Muscle of back (tissue), 11 donors: ENCODE data around the gene DMRT1. TPM values are rescaled to one million over a fixed set of nuclear protein-coding genes. Genes with fewer than 3 reads are reported as not detected.
A peak's percentile ranks its signal among the peaks of the same experiment; 100 is the strongest.

ENCODE experiments used
- DNase-seq, 3 donors: peaks; one replicate each; pipeline versions ENCODE4 v3.0.0 to v3.0.0-alpha.2; 2013
- polyA plus RNA-seq, 10 donors: library from polyadenylated mRNA; unstranded; fragments of 120-200 nt; gene quantifications; one replicate each; pipeline ENCODE4 v1.2.1, GENCODE V29; 2013; ENCODE audit not compliant: insufficient read length in 10 of 10

DMRT1 gene
- polyA plus RNA-seq, 10 donors, result 0.13 to 0.19 (median 0.16) TPM; not detected in 7

DNA sequence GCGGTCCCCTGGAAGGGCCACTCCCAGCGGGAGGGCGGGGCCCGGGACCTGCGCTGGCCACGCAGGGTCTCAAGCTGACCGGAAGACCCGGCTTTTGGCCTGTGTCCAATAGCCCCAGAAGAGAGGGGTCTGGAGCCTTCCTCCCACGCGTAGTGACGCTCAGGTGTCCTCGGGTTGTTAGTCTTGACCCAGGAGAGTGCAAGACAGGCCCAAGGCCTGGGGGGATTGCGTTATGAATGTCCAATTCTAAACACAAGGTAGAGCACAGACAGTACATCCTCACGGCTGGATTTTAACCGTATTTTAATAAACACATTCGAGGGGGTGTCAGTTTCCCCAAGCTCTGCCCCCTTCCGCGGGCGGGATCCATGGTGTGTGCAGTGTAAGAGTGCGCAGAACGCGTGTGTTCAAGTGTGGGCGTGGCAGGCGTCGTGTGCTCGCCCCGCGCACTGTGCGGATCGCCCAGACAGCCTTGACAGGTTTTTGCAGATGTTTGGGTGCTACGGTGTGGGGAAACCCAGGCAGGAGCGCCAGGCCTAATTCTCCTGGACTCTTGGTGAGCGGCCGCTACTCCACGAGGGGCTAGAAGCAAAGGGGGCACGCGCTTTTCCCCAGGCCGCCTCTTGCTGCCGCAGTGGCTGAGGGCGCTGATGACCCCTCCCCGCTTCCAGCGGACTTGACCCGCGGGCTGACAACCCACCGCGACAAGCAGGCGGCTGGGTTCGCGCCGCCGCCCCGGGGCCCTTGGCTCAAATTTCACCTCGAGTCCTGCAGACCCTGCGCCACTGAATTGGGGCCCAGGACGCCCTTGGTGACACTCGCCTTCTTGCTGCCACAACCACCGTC is 128.9 kb downstream of the DMRT1 start:
- peak in 1 of 3 donors; percentile 52 for DNase-seq

DNA sequence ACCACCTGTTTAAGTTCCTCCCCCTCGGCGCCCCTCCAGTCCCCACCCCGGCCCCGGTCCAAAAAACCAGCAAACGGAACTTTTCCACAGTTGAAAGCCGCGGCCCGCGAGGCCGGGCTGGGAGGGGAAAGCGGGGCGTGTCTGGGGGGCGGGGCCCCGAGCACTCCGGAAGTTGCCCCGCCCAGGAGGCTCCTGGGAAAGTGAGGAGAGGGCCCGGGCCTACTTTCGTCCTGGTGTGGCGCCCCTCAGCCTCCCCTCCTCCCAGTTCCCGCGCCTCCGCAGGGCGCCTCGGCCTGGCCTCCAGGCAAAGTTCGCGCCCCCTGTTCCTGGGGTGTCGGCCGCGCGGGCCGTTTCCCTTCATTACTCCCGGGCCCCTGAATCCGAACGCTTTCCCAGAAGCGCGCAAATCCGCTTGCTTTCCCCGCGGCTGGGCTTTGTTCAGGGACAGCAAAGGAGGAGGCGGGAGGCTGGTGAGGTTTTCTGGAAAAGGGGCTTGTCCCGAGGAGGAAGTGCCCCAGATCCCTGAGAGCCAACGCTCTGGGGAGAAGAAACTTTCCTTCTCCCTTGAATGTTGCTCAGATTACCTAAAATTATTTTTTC is 130.5 kb downstream of the DMRT1 start:
- DNase-seq, result peak in 1 of 3 donors; percentile 61

DNA sequence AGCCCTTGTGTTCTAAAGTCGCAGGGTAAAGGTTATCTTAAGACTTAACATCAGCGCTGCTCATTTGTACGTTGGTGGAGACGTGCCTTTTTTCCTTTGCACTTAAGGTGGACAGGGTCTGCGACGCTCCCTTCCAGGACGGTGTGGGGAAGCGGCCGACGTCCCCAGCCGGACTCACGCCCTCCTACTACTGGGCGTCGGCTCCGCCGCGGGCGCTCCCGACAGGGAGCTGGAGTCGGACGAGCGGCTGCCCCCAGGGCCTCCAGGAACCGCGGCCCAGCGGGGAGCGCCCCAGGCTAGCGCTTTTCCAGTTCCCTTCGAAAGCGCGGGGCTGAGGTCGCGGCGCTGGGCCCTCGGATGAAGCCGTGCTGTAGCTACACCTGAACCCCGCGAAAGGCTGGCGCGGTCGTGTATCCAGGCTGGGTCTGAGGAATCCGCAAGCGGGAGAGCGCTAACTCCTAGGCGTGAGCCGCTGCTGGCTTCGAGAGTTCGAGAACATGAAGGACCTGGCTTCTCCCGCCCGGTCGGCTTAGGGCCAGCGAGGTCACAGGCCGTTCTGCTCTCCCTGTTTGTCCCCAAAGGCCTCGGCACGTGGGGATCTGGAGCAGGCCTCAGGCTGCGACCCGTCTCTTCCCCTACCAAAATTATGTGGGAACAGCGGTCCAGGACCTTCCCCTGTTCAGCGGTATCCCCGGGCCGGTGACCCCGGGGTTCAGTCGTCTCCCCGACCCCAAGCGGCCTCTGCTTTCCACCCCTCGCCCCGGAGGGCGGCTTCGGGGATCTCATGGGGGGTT is 131.2 kb downstream of the DMRT1 start:
- DNase-seq, result peak in 1 of 3 donors; percentile 54

DNA sequence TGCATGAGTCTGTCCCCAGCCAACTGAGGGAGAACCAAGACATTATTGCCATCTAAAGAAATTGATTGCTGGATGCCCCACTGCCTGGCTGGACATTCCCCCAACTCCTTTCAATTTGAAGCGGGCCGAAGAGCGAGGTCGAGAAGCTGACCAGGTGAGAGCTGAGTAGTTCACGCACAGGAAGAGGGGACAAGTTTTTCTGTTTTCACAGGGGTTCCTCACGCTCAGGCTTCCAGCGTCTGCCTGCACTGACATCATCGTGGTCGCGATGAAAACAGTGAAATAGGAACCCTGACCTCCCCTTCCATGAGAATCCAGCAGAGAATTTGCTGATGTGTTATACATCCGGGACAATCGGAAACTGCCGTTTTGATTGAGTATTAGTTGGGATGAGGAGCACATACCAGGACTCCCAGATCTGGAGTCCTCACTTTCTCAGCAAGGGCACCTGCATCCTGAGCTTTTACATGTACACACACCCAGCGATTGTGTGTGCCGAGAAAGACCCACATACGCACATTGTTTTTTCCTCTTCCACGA is 131.9 kb downstream of the DMRT1 start:
- no peak for DNase-seq

DNA sequence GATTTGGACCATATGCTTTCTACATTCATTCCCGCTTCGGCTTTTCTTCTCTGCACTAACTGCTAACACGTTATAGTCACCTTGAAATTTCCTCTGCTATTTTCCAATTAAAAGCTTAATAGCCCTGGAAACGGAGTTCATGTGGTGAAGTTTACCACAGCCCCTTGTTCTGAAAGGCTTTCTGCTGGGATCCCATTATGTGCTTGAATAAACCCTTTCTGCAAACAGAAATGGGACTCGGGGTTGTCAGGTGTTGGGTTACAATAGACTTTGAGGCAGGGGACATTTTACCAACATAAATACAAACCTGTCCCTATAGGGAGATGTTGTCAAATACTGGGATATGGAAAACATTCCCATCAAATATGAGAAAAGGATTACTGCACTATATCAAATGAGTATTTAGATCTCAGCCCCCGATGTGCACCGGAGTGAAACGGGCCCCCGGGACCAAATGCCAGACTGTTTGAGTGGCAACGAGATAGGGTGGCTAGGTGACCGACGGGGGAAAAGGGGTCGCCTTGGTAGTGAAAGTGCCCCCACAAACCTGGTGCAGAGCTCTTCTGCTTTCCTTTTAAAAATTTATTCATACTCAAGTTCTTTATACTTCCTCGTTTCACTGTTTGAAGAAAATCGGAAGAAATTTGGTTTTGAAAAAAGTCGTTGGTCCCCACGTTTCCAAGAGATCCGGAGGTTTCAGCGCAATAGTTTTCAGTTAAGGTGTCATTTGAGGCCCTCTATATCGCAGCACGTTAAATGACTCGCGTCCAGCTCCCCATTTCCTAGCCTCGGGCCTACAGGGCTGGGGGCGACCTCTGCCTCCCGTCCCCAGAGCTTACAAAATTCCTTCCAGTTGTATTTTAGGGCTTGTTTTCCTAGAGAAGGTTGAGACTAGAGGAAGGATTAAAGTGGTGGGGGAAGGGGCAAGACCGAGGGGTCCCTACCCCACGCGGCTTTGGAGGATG is 132.8 kb downstream of the DMRT1 start:
- no peak for DNase-seq

DNA sequence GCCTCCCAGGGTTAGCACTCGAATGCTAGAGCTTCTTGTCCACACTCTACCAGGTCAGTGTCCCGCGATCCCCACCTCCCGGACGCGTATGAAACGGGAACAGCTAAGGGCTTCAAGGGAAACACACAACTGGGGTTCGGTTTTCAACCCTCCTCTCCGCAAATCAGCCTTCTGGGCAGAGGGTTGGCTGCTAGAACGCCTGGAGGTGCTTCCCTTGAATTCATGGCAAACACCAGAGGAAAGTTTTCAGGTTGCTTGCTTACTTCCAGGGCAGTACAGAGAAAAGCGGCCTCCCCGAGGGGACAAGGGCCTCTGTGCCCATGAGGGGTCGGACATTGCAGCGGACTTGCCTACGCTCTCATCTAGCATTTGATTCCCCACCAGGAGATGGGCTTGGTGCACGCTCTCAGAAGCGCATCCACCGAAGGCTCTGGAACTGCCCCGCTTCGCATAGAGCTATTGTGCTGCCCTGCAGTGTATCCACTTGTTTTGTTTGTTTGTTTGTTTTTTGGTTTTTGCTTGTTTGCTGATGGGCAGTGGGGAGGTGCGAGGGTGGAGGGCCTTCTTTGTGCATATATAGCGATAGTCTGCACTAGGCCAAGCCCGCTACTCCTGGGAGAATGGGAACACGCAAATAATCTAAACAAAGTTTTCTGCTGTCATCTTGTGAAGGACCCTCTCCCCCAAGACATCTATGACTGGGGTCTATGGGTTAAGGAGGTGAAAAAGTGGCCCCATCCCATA is 133.7 kb downstream of the DMRT1 start:
- DNase-seq, result no peak

DNA sequence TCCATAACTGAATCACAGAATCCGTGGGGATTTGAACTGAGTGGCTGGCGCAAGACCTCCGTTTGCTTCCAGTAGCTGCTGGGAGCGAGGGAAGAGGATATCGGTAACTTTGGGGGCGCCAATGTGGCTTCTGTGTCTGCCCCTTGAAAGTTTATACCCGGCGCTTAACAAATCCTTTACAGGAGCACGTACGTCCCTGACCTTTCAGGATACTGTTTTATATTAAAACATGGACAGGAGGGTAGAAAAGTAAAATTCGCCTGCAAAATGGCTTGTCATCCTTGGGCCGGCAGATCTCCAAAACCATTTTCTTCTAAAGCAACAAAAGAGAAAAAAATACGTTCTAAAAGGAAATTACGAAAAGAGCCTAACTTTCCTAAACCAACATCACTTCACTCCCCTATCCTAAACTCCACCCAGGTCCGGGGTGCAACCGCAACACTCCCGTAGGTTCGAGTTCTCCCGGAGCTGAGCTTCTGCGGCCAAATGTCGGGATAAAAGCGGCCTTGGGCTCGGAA is 134.3 kb downstream of the DMRT1 start:
- no peak for DNase-seq

DNA sequence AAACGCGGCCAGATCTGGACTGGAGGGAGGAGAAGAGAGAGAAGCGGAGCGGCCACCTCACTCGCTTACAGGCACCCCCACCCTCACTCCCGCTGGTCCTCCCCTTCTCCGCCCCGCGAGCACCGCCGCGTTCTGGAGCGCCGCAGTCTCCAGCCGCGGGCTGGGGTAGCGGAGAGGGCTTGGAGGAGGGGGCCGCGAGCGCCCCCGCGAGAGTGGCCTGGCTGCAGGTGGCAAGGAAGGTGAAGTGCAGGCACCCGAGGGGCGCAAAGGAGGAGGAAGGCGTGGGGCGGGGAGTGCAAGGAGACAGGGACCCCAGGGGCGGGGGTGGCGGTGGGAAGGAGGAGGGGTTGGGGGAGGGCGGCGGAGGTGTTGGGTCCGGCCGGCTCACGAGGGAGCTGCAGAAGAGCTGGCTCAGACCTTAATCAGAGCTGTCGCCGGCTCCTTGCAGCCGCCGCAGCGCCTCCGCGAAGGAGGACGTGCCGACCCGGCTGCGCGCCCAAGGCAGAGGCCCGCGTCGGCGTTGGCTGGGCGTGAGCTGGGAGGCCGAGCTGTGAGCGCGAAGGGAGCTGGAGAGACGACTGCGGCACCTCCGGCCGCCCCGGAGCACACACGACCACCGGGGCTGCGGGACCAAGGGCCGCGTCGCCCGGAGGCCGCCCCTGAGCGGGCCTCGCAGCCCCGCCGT is 134.9 kb downstream of the DMRT1 start, which contains the start of gene DMRT3:
TSS of gene DMRT3 (plus strand) at position 398 of the 685 bp plus-strand sequence. CDS start 347 bp downstream, outside the sequence.
- DNase-seq, result peak in 1 of 3 donors; percentile 53

DNA sequence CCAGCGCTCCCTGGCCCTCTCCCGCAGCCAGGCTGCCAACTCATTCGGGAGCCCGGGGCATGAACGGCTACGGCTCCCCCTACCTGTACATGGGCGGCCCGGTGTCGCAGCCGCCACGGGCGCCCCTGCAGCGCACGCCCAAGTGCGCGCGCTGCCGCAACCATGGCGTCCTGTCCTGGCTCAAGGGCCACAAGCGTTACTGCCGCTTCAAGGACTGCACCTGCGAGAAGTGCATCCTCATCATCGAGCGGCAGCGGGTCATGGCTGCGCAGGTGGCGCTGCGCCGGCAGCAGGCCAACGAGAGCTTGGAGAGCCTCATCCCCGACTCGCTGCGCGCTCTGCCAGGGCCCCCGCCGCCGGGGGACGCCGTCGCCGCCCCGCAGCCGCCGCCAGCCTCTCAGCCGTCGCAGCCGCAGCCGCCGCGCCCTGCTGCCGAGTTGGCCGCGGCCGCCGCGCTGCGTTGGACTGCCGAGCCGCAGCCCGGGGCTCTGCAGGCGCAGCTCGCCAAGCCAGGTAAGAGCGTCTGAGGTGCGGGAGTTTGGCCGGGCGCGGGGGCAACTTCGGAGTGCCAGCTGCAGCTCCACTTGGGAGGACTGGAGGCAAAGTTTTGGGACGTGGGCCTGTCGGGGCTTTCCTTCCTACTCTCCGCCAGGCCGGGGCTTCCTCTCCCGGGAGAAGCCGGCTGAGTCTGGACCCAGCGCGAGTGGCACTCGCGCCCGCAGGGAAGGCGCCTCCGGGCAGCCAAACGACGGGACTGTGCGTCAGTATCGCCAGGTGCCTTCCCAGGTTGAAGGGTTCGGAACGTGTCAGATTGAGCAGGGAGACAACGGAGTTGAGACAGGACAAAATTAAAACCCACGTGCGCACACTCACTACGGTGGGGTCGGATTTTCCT is 135.7 kb downstream of the DMRT1 start:
- DNase-seq, result peak in 1 of 3 donors; percentile 75

DNA sequence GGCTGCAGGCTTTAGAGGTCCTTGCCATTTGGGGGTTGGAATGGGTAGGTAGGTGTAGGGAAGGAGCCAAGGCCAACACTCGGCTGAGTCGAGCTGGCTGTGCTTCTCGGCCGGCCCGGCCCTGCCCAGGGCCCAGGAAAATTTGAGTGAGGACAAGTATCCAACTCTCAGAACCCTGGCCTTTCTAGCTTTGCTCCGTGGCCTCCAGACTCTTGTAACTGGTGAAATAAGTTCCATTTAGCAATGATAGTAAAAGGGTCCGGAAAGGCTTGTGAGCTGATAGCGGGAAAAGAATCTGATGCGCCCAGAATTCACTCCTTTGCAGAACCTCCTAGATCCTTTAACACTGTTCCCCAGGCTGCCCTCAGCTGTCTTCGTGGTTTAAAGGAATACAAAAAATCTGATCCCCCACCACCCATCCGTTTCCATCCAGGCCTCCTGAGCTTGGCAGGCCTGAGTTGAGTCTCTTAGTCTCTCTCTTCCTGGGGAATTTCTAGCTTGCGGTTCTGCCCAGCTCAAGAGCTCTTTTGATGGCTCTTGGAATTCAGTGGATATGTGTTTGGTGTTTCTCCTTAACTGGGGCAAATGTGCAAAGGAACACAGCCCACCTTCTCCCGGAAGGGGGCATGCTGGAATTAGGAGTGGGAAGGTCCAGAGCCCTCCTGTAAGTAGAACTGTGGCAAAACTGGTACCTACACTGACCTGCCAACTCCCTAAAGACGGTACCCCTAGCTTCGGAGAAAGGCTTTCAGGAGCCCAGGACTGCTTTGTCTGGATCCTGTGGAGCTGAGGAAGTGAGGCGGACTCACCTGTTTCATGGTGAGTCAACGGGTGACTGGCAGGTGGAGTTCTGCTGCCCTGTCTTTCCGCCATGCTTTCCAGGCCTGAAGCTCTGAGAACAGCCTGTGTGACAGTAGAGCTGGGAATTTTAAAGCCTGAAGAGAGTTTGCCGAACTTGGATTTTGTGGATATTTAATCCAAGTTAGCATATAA is 136.6 kb downstream of the DMRT1 start:
- no peak for DNase-seq

DNA sequence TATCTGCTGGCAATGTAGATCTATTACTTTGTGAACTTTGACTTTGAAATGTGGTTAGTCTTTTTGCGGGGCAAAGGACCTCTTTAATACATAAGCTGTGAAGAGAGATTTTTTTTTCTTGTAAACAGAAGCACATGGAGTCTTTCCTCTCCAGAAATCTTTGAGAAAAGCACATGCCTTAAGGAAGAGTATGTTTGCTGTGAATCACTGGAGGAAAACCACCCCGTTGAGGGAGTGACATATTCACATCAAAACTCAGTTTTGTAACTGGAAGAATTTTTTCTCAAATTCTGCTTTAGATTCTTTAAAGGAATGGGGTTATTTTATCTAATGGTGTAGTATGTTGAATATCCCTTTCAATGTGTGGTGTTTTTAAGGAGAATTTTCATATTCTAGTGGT is 138.5 kb downstream of the DMRT1 start:
- no peak for DNase-seq

DNA sequence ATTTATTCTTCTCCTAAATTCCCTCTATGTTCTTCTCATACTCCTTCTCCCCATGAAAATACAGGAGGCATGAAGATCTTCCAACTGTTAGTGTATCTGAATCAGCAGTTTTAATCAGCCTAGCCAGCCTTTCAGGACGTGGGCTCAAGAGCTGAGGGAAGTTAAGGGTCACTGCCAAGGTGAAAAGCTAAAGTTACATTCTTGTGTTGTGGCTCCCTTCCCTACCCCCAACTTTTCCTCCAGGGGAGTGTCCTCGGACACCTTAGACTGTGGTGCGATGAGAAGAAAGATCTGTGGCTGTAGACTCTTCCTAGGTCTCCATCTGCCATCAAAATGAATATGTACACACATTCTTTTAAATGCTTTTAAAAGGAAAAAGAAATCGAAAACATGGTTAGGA is 139.1 kb downstream of the DMRT1 start:
- no peak for DNase-seq

DNA sequence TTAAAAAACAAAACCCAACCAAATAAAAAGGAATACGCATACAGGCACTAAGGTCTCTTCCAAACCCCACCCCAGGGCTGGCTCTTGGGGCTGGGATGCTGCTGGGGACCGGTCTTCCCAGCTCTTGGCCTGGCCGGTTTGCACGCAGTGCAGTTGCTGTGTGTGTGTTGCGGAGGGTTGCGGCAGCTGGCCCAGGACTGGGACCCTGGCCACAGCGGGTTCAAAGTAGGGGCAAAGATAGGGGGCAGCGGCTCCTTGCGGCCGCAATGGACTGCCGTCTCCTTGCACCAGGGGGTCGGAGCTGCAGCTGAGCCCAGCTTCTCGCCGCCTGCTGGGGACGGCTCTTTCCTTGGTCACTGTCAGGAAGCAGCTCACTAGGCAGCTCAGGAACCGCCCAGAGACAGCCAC is 140.0 kb downstream of the DMRT1 start:
- DNase-seq, result no peak

DNA sequence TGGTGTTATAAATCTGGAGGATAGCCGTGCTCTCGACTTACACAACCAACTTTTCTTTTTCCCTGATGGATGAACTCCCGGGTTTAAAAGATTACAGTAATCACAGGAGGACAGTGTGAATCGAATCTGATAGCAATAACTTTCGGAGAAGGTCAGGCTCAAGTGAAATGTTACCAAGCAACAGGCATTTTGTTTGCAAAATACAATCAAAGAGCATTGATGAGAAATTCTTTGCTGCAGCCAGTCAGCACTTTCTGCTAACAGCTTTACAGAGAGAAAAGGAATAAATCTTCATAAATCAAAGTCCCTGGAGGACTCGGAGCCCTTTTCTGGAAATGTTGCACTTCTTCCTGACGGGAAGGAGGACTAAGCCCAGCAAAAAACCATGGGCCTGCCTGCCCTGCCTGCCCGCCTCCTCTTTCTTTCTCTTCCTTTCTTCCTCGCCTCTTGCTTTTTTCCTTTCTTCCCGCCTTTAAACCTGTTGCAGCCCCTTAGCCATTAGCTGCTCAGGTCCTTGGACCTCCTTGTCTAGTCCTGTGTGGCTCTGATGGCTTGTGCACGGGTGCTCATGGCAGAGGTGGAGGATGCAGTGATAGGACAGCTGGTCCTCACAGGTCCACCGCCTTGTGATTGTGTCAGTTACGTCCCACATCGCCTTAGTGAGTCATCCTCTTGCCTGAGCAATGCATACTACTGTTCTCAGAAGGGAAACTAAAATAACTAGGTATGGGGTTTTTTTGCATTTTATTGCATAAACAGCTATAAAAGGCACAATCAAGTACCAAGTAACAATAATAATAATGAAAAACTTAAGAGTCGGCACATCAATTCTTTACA is 141.1 kb downstream of the DMRT1 start:
- DNase-seq, result peak in 2 of 3 donors; percentile 62 to 81

DNA sequence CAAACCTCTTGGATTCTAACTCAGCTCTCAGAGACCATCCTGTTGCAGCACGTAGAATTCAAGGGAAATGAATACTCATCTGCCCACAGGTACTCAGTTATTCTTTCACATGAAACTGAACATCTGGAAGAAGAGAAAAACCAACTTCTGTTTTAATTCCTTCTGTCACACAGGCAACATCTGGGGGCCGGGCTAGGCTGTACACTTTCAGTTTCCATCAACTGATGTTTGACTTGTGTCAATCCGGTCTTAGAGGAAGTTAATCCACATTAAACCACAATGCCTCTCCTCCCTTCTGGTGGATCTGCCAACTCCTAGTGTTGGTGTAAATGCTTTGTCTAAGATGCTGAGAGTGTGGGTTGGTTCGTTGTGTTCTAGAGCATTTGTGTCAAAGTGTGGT is 152.5 kb downstream of the DMRT1 start:
- no peak for DNase-seq

DNA sequence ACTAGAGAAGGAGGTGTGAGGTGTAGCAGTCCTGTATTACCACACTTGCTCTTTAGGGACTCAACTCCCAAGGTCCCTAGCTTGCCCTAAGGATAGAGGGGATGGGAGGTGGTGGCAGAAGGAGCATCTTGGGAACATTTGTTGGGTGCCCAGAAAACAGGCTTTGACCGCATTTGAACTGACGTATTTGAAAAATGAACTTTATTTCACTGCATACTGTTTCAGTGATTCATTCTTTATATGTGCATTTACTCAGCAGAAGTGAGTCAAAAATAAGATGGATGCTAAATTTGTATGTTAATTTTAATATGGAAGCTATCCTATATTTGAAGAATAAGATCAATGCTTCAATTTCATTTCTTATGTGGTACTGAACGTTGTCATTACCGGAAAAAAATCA is 153.7 kb downstream of the DMRT1 start:
- no peak for DNase-seq
